Esophagus squamous epithelium (tissue), 5 donors: ENCODE results near the gene CCKAR. TPM values are rescaled to one million over a fixed set of nuclear protein-coding genes. Genes with fewer than 3 reads are reported as not detected.
A peak's percentile ranks its signal among the peaks of the same experiment; 100 is the strongest.

Experiments used
- DNase-seq: peaks from one replicate; lab custom pipeline; 2025; lab: John Stamatoyannopoulos, UW
- H3K27ac ChIP-seq, 4 donors: fragments of 200-600 bp; sonication (generic); one replicate each; pipeline ENCODE4 v1.5.1; 2016 to 2019; ENCODE audit warnings: mild to moderate bottlenecking in 1 of 4
- H3K27me3 ChIP-seq, 4 donors: fragments of 200-600 bp; sonication (generic); 1 replicate in 3 of 4; 2 replicates in 1 of 4; pipeline versions ENCODE4 v1.5.1 to v1.6.0; 2017 to 2021; ENCODE audit warnings: antibody characterized with exemption in 1 of 4
- H3K36me3 ChIP-seq, 3 donors: fragments of 200-600 bp; sonication (generic); one replicate each; pipeline ENCODE4 v1.5.1; 2016 to 2019
- H3K4me1 ChIP-seq, 3 donors: fragments of 200-600 bp; sonication (generic); one replicate each; pipeline ENCODE4 v1.5.1; 2017 to 2019
- H3K4me3 ChIP-seq, 4 donors: fragments of 200-600 bp; sonication (generic); 1 replicate in 3 of 4; 2 replicates in 1 of 4; pipeline ENCODE4 v1.5.1; 2016 to 2019; ENCODE audit warnings: mild to moderate bottlenecking in 2 of 4, moderate library complexity in 1 of 4
- H3K9me3 ChIP-seq, 3 donors: fragments of 200-600 bp; sonication (generic); one replicate each; pipeline ENCODE4 v1.5.1; 2016 to 2019
- CTCF ChIP-seq, 6 experiments: fragments of 450-650 bp in 4 of 6; fragments of 200-600 bp in 2 of 6; sonication (generic) in 2 of 6; IDR thresholded peaks; one replicate each; pipeline ENCODE4 v1.5.1; 2016 to 2019; ENCODE audit warnings: antibody characterized with exemption in 6 of 6, mild to moderate bottlenecking in 4 of 6, moderate library complexity in 4 of 6
- POLR2A ChIP-seq, 4 donors: fragments of 450-650 bp; IDR thresholded peaks; one replicate each; pipeline ENCODE4 v1.6.1; 2017; ENCODE audit warnings: antibody characterized with exemption in 4 of 4, mild to moderate bottlenecking in 4 of 4, moderate library complexity in 3 of 4
- WGBS, 2 donors: methylation state at CpG; one replicate each; pipeline ENCODE4 v1.1.5; 2018; 5-methylcytosine and 5-hydroxymethylcytosine counted together
- intact Hi-C: fragments of 100-400 bp; cut with DNase I; formaldehyde crosslinking; loops from one replicate; pipeline ENCODE4 v1.15.0; 2022
- total RNA-seq, 4 donors: library from RNA; depleted of rRNA; stranded (reverse); fragments of >200 nt; gene quantifications; one replicate each; pipeline ENCODE4 v1.1.0, GENCODE V29; 2016
- donor health status: DM: yes; HTN: yes; CAD: no.

The CCKAR gene
- total RNA-seq, 4 donors from 2014 or later, result not detected

- DNase-seq, result no peak
- Histone ChIP-seq H3K36me3 (peaks cover 0 to 48% (median 0%) of the 10 kb centered on the region in 3 donors), H3K9me3 (no peaks in the 10 kb centered on the region), H3K4me1 (peaks cover 0 to 37% (median 7%) of the 10 kb centered on the region in 3 donors), H3K27ac (peak overlapping the region in 1 of 4 donors; percentile 7), H3K4me3 (no peak overlapping the region), H3K27me3 (no peaks in the 10 kb centered on the region)
- no peak for TF ChIP-seq POLR2A (IDR thresholded peaks at IDR 0.05)
- TF ChIP-seq CTCF (IDR thresholded peaks at IDR 0.05), result no peak
- WGBS, 2 donors, result 53 to 63% methylated on average over 5 of the region's 5 CpGs
- intact Hi-C loops, result no loop called here
Observed at GRCh38 chr4:26432419-26432818, 57.9 kb downstream of the CCKAR start.

GRCh38 chr4:26431461-26432180 is 58.7 kb downstream of the CCKAR start:
- no peak for DNase-seq

More at GRCh38 chr4:26431461-26432180, 58.7 kb downstream of the CCKAR start:
- TF ChIP-seq CTCF (IDR thresholded peaks at IDR 0.05) (no peak), POLR2A (IDR thresholded peaks at IDR 0.05) (no peak)
- H3K4me3 ChIP-seq, result no peak overlapping the region
- no peaks in the 10 kb centered on the region for H3K9me3 ChIP-seq
- intact Hi-C loops, result no loop called here
- H3K27me3 ChIP-seq, result no peaks in the 10 kb centered on the region
- WGBS, 2 donors, result 35 to 53% methylated on average over 2 of the region's 2 CpGs
- H3K4me1 ChIP-seq, result peaks cover 0 to 37% (median 7%) of the 10 kb centered on the region in 3 donors
- H3K36me3 ChIP-seq, result peaks cover 0 to 45% (median 0%) of the 10 kb centered on the region in 3 donors
- peak overlapping the region in 1 of 4 donors; percentile 7 for H3K27ac ChIP-seq

Other genes starting within 250 kb of the CCKAR start
- gene RBPJ, start 169.5 kb downstream of the CCKAR start, total RNA-seq, result 10 to 100 TPM; 28.7 to 65.6 (median 37.1) TPM
- 1 to 10 TPM; 3.9 to 9.8 (median 5.3) TPM for gene TBC1D19, start 93.6 kb upstream of the CCKAR start, total RNA-seq